HUES6 (cell line): ENCODE data around the gene ADAMTS13.

Experiments used
- H3K27ac ChIP-seq: 2 replicates; pipeline ENCODE4 v1.7.0; 2013; ENCODE audit warnings: low read depth, mild to moderate bottlenecking, low read length, inconsistent platforms
- H3K27me3 ChIP-seq: 2 replicates; pipeline ENCODE4 v1.6.1; 2013; ENCODE audit warnings: low read length; ENCODE audit not compliant: control insufficient read depth, insufficient read depth
- H3K36me3 ChIP-seq: 2 replicates; pipeline ENCODE4 v1.6.1; 2013; ENCODE audit warnings: low read length; ENCODE audit not compliant: control insufficient read depth, insufficient read depth
- H3K4me1 ChIP-seq: 2 replicates; pipeline ENCODE4 v1.6.1; 2013; ENCODE audit warnings: low read length; ENCODE audit not compliant: control insufficient read depth, insufficient read depth
- H3K4me3 ChIP-seq: 2 replicates; pipeline ENCODE4 v1.5.1; 2013; ENCODE audit warnings: low read depth, low read length
- H3K9ac ChIP-seq: one replicate; pipeline ENCODE4 v1.6.1; 2013; ENCODE audit warnings: mild to moderate bottlenecking, low read length
- H3K9me3 ChIP-seq: 2 replicates; pipeline ENCODE4 v1.6.1; 2013; ENCODE audit warnings: low read depth, low read length; ENCODE audit not compliant: control insufficient read depth, insufficient read depth

The ADAMTS13 gene

GRCh38 chr9:133478851-133479711 lies 56.9 kb downstream of the ADAMTS13 start, which contains the start of gene SLC2A6:
TSS of gene SLC2A6 (minus strand) at chr9:133479099. CDS start at chr9:133479059, 40 bp downstream.
- Histone ChIP-seq H3K4me3 (peak within 1 kb of the TSS; percentile 62), H3K36me3 (peaks cover 32% of the 10 kb centered on the region), H3K4me1 (peaks cover 7% of the 10 kb centered on the region; the same call in 1 of the 2 replicates), H3K27me3 (peaks cover 4% of the 10 kb centered on the region; the same call in 1 of the 2 replicates), H3K27ac (no peak within 1 kb of the TSS), H3K9me3 (no peaks in the 10 kb centered on the region), H3K9ac (peak within 1 kb of the TSS; percentile 77)

- no peak overlapping the region for H3K9ac ChIP-seq
- H3K27ac ChIP-seq = no peak overlapping the region
- no peaks in the 10 kb centered on the region for H3K9me3 ChIP-seq
- peaks cover 4% of the 10 kb centered on the region; the same call in 1 of the 2 replicates for H3K27me3 ChIP-seq
- H3K36me3 ChIP-seq = no peaks in the 10 kb centered on the region
- no peak overlapping the region for H3K4me3 ChIP-seq
- peaks cover 8% of the 10 kb centered on the region for H3K4me1 ChIP-seq
Measured at GRCh38 chr9:133483611-133484010, 61.4 kb downstream of the ADAMTS13 start.

- H3K4me3 ChIP-seq = no peak overlapping the region
- H3K27me3 ChIP-seq = peaks cover 1% of the 10 kb centered on the region; the same call in 1 of the 2 replicates
- no peaks in the 10 kb centered on the region for H3K36me3 ChIP-seq
- peaks cover 8% of the 10 kb centered on the region for H3K4me1 ChIP-seq
- no peak overlapping the region for H3K9ac ChIP-seq
- H3K27ac ChIP-seq = no peak overlapping the region
- no peaks in the 10 kb centered on the region for H3K9me3 ChIP-seq
Measured at GRCh38 chr9:133484671-133485437, 62.7 kb downstream of the ADAMTS13 start.

- Histone ChIP-seq H3K36me3 (no peaks in the 10 kb centered on the region), H3K9ac (no peak overlapping the region), H3K27ac (no peak overlapping the region), H3K9me3 (no peaks in the 10 kb centered on the region), H3K4me1 (peaks cover 8% of the 10 kb centered on the region), H3K4me3 (no peak overlapping the region), H3K27me3 (no peaks in the 10 kb centered on the region)
Measured at GRCh38 chr9:133485531-133486260, 63.5 kb downstream of the ADAMTS13 start.

GRCh38 chr9:133487331-133487725 lies 65.2 kb downstream of the ADAMTS13 start:
- Histone ChIP-seq H3K27ac (no peak overlapping the region), H3K4me1 (peaks cover 8% of the 10 kb centered on the region), H3K9me3 (no peaks in the 10 kb centered on the region), H3K27me3 (no peaks in the 10 kb centered on the region), H3K9ac (no peak overlapping the region), H3K36me3 (no peaks in the 10 kb centered on the region), H3K4me3 (no peak overlapping the region)

GRCh38 chr9:133488686-133489252 lies 66.6 kb downstream of the ADAMTS13 start:
- Histone ChIP-seq H3K36me3 (no peaks in the 10 kb centered on the region), H3K9ac (no peak overlapping the region), H3K27me3 (no peaks in the 10 kb centered on the region), H3K27ac (no peak overlapping the region), H3K4me3 (no peak overlapping the region), H3K9me3 (no peaks in the 10 kb centered on the region), H3K4me1 (peaks cover 8% of the 10 kb centered on the region)

- Histone ChIP-seq H3K27ac (no peak overlapping the region), H3K9ac (no peak overlapping the region), H3K4me1 (peaks cover 5% of the 10 kb centered on the region), H3K27me3 (no peaks in the 10 kb centered on the region), H3K4me3 (no peak overlapping the region), H3K36me3 (no peaks in the 10 kb centered on the region), H3K9me3 (no peaks in the 10 kb centered on the region)
Measured at GRCh38 chr9:133489253-133490190, 67.4 kb downstream of the ADAMTS13 start.

- no peaks in the 10 kb centered on the region for H3K36me3 ChIP-seq
- no peak overlapping the region for H3K4me3 ChIP-seq
- H3K9me3 ChIP-seq = no peaks in the 10 kb centered on the region
- H3K9ac ChIP-seq = no peak overlapping the region
- no peaks in the 10 kb centered on the region for H3K27me3 ChIP-seq
- no peak overlapping the region for H3K27ac ChIP-seq
- peaks cover 2% of the 10 kb centered on the region; the same call in 1 of the 2 replicates for H3K4me1 ChIP-seq
Measured at GRCh38 chr9:133490201-133490681, 68.1 kb downstream of the ADAMTS13 start.

- no peak overlapping the region for H3K4me3 ChIP-seq
- H3K27ac ChIP-seq = no peak overlapping the region
- H3K9ac ChIP-seq = no peak overlapping the region
- H3K4me1 ChIP-seq = peaks cover 1% of the 10 kb centered on the region; the same call in 1 of the 2 replicates
- no peaks in the 10 kb centered on the region for H3K27me3 ChIP-seq
- H3K9me3 ChIP-seq = no peaks in the 10 kb centered on the region
- no peaks in the 10 kb centered on the region for H3K36me3 ChIP-seq
Measured at GRCh38 chr9:133490865-133491655, 68.9 kb downstream of the ADAMTS13 start.
